Neutrophil (primary cell): Measurements from ENCODE around the gene C14orf180.

ENCODE experiments used
- H3K27ac ChIP-seq: fragments of 200-600 bp; sonication (generic); 2 replicates; pipeline ENCODE4 v1.5.1; 2016; ENCODE audit warnings: mild to moderate bottlenecking, moderate library complexity
- H3K27me3 ChIP-seq: fragments of 200-600 bp; sonication (generic); 2 replicates; pipeline ENCODE4 v1.6.0; 2016; ENCODE audit warnings: mild to moderate bottlenecking
- H3K36me3 ChIP-seq: fragments of 200-600 bp; sonication (generic); 2 replicates; pipeline ENCODE4 v1.5.1; 2017
- H3K4me1 ChIP-seq, 2 experiments: fragments of 200-600 bp in 1 of 2; sonication (generic) in 1 of 2; 1 replicate in 1 of 2; 2 replicates in 1 of 2; pipeline versions ENCODE4 v1.5.1 to v1.6.1; 2013 to 2016; ENCODE audit warnings: low read depth in 1 of 2, low read length in 1 of 2, mild to moderate bottlenecking in 1 of 2, moderate library complexity in 1 of 2; ENCODE audit not compliant: control insufficient read depth in 1 of 2, insufficient read depth in 1 of 2
- H3K4me3 ChIP-seq, 2 experiments: fragments of 200-600 bp in 1 of 2; sonication (generic) in 1 of 2; 1 replicate in 1 of 2; 2 replicates in 1 of 2; pipeline ENCODE4 v1.5.1; 2013 to 2016; ENCODE audit warnings: low read depth in 1 of 2, low read length in 1 of 2, mild to moderate bottlenecking in 1 of 2, moderate library complexity in 1 of 2
- H3K9me3 ChIP-seq: fragments of 200-600 bp; sonication (generic); 2 replicates; pipeline ENCODE4 v1.5.1; 2016
- TF ChIP-seq, protein P1 (sequence below): fragments of 200-600 bp; sonication (generic); IDR thresholded peaks from 2 replicates; pipeline ENCODE4 v1.5.1; 2016; ENCODE audit warnings: antibody characterized with exemption

Gene C14orf180

DNA sequence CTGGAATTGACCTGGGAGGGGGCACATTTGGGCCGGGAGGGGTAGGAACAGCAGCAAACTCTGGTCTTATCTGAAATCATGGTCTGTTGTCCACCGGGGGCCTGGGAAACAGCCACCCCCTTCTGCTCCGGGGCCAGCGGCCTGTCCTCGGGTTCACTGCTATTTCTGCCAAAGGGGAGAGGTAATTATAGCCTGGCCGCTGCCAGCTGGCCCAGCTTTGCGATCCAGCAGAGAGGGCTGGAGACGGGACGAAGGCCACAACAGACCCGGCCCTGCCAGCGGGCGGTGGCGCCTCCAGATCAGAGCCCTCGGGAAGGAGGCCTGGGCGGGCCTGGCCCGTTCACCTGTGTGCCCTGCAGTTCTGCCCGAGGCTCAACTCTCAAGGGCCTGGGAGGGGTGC, at the start of gene C14orf180:
Gene C14orf180, plus strand, starts transcription at position 258 of the 400 bp plus-strand sequence. CDS start 6,667 bp downstream, outside the sequence.
- Histone ChIP-seq H3K27me3 (peaks cover 6% of the 10 kb centered on the region), H3K4me1 (no peaks in the 10 kb centered on the region), H3K36me3 (no peaks in the 10 kb centered on the region), H3K27ac (no peak within 1 kb of the TSS), H3K4me3 (no peak within 1 kb of the TSS), H3K9me3 (no peaks in the 10 kb centered on the region)
- TF ChIP-seq, protein P1, sequence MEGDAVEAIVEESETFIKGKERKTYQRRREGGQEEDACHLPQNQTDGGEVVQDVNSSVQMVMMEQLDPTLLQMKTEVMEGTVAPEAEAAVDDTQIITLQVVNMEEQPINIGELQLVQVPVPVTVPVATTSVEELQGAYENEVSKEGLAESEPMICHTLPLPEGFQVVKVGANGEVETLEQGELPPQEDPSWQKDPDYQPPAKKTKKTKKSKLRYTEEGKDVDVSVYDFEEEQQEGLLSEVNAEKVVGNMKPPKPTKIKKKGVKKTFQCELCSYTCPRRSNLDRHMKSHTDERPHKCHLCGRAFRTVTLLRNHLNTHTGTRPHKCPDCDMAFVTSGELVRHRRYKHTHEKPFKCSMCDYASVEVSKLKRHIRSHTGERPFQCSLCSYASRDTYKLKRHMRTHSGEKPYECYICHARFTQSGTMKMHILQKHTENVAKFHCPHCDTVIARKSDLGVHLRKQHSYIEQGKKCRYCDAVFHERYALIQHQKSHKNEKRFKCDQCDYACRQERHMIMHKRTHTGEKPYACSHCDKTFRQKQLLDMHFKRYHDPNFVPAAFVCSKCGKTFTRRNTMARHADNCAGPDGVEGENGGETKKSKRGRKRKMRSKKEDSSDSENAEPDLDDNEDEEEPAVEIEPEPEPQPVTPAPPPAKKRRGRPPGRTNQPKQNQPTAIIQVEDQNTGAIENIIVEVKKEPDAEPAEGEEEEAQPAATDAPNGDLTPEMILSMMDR: no peak

DNA sequence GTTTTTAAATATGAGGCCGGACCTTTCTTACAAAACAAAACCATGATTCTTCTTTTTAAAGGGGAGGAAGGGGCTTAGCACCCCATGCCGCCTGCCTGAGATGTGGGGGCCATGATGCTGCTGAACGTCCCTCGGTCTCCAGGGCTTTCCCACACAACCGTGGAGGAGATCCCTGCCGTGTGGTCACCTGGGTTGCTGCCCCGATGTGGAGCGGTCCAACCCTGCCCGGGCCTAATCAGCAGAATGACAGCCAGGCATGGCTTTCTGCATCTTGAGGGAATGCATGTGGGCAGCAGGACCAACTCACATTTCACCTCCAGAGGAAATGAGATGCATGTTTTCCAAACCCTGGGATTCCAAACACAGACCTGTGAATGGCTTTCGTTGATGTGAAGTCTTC, 48.9 kb upstream of the C14orf180 start:
- TF ChIP-seq, protein P1: no peak

DNA sequence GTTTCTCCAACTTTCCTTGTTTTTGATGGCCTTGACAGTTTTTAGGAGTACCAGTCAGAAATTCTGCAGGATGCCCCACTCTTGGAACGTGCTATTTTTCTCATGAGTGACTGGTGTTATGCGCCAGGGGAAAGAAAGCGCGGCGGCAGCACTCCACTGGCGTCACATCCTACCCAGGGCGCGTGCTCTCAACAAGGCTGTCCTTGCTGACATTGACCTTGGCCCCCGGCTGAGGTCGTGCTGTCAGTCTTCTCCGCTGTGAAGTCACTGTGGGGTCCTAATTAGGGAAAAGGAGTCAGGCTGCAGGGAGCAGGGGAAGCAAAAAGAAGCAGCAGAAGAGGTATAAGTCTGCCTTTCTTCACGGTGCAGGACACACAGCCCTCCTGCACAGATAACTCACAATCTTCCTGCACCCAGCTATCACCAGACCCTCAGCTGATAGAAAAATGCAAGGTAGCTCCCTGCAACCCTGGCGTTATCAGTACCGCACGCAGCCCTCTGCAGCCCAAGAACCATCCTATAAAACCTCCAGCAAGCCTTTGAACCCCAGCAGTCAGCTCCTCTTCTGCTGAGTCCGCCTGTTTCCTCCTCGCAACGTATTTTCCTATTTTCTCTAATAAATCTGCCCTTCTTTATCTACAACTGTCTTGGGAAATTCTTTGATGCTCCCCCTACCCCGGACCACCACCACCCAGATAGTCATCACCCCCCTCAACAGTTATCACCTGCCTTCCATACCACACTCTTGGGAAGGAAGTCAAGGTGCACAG, 48.0 kb upstream of the C14orf180 start:
- Histone ChIP-seq H3K9me3 (no peaks in the 10 kb centered on the region), H3K4me1 (no peaks in the 10 kb centered on the region), H3K27me3 (no peaks in the 10 kb centered on the region), H3K36me3 (no peaks in the 10 kb centered on the region), H3K4me3 (no peak overlapping the region), H3K27ac (no peak overlapping the region)
- TF ChIP-seq, protein P1: no peak

More for the DNA sequence above, 48.9 kb upstream of the C14orf180 start:
- Histone ChIP-seq H3K9me3 (no peaks in the 10 kb centered on the region), H3K27me3 (no peaks in the 10 kb centered on the region), H3K36me3 (no peaks in the 10 kb centered on the region), H3K27ac (no peak overlapping the region), H3K4me1 (no peaks in the 10 kb centered on the region), H3K4me3 (no peak overlapping the region)

DNA sequence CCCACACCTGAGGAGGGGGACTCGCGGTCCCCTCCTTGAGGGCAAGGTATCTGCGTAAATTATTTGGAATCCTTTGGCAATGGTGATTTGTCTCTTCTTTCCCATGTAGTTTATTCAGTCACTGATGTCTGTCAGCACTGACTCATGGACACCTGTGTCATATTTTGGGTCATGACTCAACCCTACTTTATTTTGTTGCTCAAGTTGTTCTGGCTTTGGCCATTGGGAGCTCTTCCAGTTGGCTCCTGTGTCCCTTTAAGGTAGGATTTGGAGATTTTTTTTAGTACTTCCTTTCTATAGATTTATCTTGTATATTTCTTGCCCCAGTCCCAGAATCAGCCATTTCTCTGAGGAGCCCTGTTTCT, 47.4 kb upstream of the C14orf180 start:
- no peak overlapping the region for H3K27ac ChIP-seq
- TF ChIP-seq, protein P1: no peak
- H3K9me3 ChIP-seq: no peaks in the 10 kb centered on the region
- no peak overlapping the region for H3K4me3 ChIP-seq
- no peaks in the 10 kb centered on the region for H3K36me3 ChIP-seq
- H3K4me1 ChIP-seq: no peaks in the 10 kb centered on the region
- no peaks in the 10 kb centered on the region for H3K27me3 ChIP-seq

DNA sequence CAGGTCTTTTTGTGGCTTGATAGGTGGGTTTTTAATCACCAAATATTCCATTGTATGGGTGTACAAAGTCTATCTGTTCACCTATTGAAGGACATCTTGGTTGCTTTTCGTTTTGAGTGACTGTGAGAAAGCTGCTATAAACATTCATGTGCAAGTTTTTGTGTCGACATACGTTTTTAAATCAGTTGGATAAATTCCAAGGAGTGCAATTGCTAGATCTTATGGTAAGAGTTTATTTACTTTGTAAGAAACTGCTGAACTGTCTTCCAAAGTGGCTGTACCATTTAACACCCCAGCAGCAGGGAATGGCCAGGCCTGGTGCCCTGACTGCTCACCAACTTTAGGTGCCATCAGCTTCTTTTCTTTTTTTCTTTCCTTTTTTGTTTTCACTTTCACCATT, 45.5 kb upstream of the C14orf180 start:
- H3K27ac ChIP-seq: no peak overlapping the region
- H3K27me3 ChIP-seq: no peaks in the 10 kb centered on the region
- H3K36me3 ChIP-seq: no peaks in the 10 kb centered on the region
- TF ChIP-seq, protein P1: no peak
- no peaks in the 10 kb centered on the region for H3K4me1 ChIP-seq
- no peaks in the 10 kb centered on the region for H3K9me3 ChIP-seq
- no peak overlapping the region for H3K4me3 ChIP-seq
